ENCODE measurements around the gene ALS2. TPM values are rescaled to one million over a fixed set of nuclear protein-coding genes. Genes with fewer than 3 reads are reported as not detected.

ALS2 gene
- total RNA-seq, 1 donor from 2014 or later: 57.5 TPM

GRCh38 chr2:201761101-201761500 lies 19.6 kb downstream of the ALS2 start:
- no peak for DNase-seq (ENCODE audit: low spot score in 2 of 2)
- no peak for FAIRE-seq

- DNase-seq (ENCODE audit: low spot score in 2 of 2): no peak
- FAIRE-seq: no peak
Measured at GRCh38 chr2:201759567-201759966, 21.2 kb downstream of the ALS2 start.

- DNase-seq (ENCODE audit: low spot score in 2 of 2) (no peak), FAIRE-seq (no peak)
Measured at GRCh38 chr2:201758873-201759272, 21.9 kb downstream of the ALS2 start.

- DNase-seq (ENCODE audit: low spot score in 2 of 2) (no peak), FAIRE-seq (no peak)
Measured at GRCh38 chr2:201758234-201758633, 22.5 kb downstream of the ALS2 start.

- no peak for DNase-seq (ENCODE audit: low spot score in 2 of 2)
- FAIRE-seq: no peak
Measured at GRCh38 chr2:201754717-201755415, 25.9 kb downstream of the ALS2 start.

- DNase-seq (ENCODE audit: low spot score in 2 of 2): no peak
- FAIRE-seq: no peak
Measured at GRCh38 chr2:201751566-201751965, 29.2 kb downstream of the ALS2 start.

GRCh38 chr2:201746551-201746950 lies 34.2 kb downstream of the ALS2 start:
- FAIRE-seq (no peak), DNase-seq (ENCODE audit: low spot score in 2 of 2) (no peak)

GRCh38 chr2:201735486-201735885 lies 45.2 kb downstream of the ALS2 start:
- DNase-seq (ENCODE audit: low spot score in 2 of 2): no peak
- no peak for FAIRE-seq

GRCh38 chr2:201734111-201734510 lies 46.6 kb downstream of the ALS2 start:
- FAIRE-seq: no peak
- no peak for DNase-seq (ENCODE audit: low spot score in 2 of 2)

GRCh38 chr2:201733544-201733943 lies 47.2 kb downstream of the ALS2 start:
- no peak for DNase-seq (ENCODE audit: low spot score in 2 of 2)
- FAIRE-seq: no peak

GRCh38 chr2:201730651-201731285 lies 50.0 kb downstream of the ALS2 start:
- DNase-seq (ENCODE audit: low spot score in 2 of 2) (no peak), FAIRE-seq (no peak)

GRCh38 chr2:201715459-201715858 lies 65.3 kb downstream of the ALS2 start:
- DNase-seq (ENCODE audit: low spot score in 2 of 2): no peak
- no peak for FAIRE-seq

- no peak for FAIRE-seq
Measured at GRCh38 chr2:201712726-201713125, 68.0 kb downstream of the ALS2 start.

GRCh38 chr2:201709747-201710146 lies 71.0 kb downstream of the ALS2 start:
- DNase-seq (ENCODE audit: low spot score in 2 of 2): no peak
- FAIRE-seq: no peak

More at GRCh38 chr2:201712726-201713125, 68.0 kb downstream of the ALS2 start:
- no peak for DNase-seq (ENCODE audit: low spot score in 2 of 2)

GRCh38 chr2:201709049-201709448 lies 71.7 kb downstream of the ALS2 start:
- FAIRE-seq: no peak

GRCh38 chr2:201707753-201708152 lies 73.0 kb downstream of the ALS2 start:
- FAIRE-seq (no peak), DNase-seq (ENCODE audit: low spot score in 2 of 2) (no peak)

More at GRCh38 chr2:201709049-201709448, 71.7 kb downstream of the ALS2 start:
- DNase-seq (ENCODE audit: low spot score in 2 of 2): no peak

- DNase-seq (ENCODE audit: low spot score in 2 of 2): no peak
- no peak for FAIRE-seq
Measured at GRCh38 chr2:201707142-201707541, 73.6 kb downstream of the ALS2 start.

GRCh38 chr2:201704536-201704935 lies 76.2 kb downstream of the ALS2 start:
- FAIRE-seq: no peak
- DNase-seq (ENCODE audit: low spot score in 2 of 2): no peak

- DNase-seq (ENCODE audit: low spot score in 2 of 2): no peak
- FAIRE-seq: no peak
Measured at GRCh38 chr2:201701646-201702045, 79.1 kb downstream of the ALS2 start.

GRCh38 chr2:201699416-201699815 lies 81.3 kb downstream of the ALS2 start:
- DNase-seq (ENCODE audit: low spot score in 2 of 2) (no peak), FAIRE-seq (no peak)

GRCh38 chr2:201698588-201699226 lies 82.0 kb downstream of the ALS2 start, which contains the start of gene MPP4:
TSS of gene MPP4 (minus strand) at chr2:201698644. CDS start at chr2:201693954, 4,690 bp downstream.
- FAIRE-seq: no peak
- DNase-seq (ENCODE audit: low spot score in 2 of 2): no peak

GRCh38 chr2:201697899-201698298 lies 82.8 kb downstream of the ALS2 start:
- DNase-seq (ENCODE audit: low spot score in 2 of 2) (no peak), FAIRE-seq (no peak)
